ENCODE data around the gene MIF.
"Not testable (repeated sequence)": the region's sequence is repeated elsewhere in the genome, so short reads cannot be mapped to it uniquely, and the experiment has no call there.

Gene MIF

DNA sequence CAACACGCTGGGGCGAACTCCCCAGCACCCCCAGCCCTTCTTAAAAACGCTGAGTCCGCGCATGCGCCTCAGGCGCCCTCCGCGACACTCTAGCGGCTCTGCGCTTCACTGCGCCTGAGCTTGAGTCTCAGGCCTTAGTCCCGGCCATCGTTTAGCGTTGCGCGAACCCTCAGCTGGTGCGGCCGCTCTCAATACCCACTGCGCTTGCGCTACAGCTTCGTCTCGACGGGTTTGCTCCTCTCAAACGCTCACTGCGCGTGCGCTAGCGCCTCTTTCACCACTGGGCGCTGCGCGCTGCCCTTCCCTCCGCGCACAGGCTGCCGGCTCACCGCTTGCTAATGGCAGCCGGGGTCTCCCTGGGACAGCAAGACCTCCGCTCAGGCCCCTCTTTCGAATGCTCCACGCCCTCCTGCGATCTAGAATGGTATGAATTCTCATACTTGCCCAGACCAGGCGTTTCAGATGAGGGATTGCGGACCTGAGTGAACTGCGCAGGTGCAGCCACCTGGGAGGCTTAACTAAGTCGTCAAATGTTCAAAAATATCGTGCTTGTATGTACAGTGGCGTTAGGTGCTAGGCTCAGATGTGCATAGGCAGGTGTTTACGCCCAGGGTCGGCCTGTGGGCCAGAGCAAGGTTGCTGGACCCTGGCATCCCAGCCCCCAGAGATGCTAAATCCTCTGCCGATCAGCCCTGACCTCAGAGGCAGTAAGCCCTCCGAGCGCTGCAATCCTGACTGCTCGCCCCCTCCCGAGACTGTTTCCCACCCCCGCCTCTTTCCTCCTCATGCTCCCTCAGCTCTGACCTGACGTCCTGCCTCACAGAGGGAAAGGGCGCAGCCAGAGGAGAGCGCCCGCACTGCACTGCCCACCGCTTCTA is 36.3 kb upstream of the MIF start, which contains the start of gene SLC2A11:
Gene SLC2A11, plus strand, starts transcription at position 270 of the 878 bp plus-strand sequence. Its CDS starts 125 bp downstream, at position 395.
- peaks cover 0 to under 1% of the 10 kb centered on the region in 2 donors for H3K36me3 ChIP-seq (ENCODE audit: control insufficient read depth in 1 of 2, insufficient read depth in 2 of 2, low read length in 2 of 2)
- peak within 1 kb of the TSS; percentile 77 to 78 for H3K4me3 ChIP-seq (ENCODE audit: low read depth in 1 of 2, low read length in 2 of 2)
- H3K27ac ChIP-seq (ENCODE audit: low read length) = peak within 1 kb of the TSS; percentile 76
- H3K4me1 ChIP-seq (ENCODE audit: control insufficient read depth in 1 of 2, insufficient read depth in 2 of 2, low read length in 2 of 2) = peaks cover 0 to 13% of the 10 kb centered on the region in 2 donors
- H3K9me3 ChIP-seq (ENCODE audit: control insufficient read depth in 1 of 2, low read length in 2 of 2) = no peaks in the 10 kb centered on the region
- H3K27me3 ChIP-seq (ENCODE audit: low read depth, low read length) = no peaks in the 10 kb centered on the region

DNA sequence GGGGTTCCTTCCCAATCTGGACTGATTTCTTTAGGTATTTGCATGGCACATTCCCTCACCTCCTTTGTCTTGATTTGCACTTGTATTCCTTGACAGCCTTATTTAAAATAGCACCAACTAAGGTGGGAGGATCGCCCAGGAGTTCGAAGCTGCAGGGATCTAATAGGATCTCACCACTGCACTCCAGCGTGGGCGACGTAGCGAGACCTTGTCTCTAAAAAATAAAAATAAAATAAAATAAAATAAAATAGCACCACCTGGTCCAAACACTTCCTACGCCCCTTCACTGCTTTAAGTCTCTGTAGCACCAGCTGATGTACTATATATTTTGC is 35.7 kb upstream of the MIF start:
- Histone ChIP-seq H3K27ac (ENCODE audit: low read length) (no peak overlapping the region), H3K27me3 (ENCODE audit: low read depth, low read length) (no peaks in the 10 kb centered on the region), H3K4me1 (ENCODE audit: control insufficient read depth in 1 of 2, insufficient read depth in 2 of 2, low read length in 2 of 2) (peaks cover 0 to 13% of the 10 kb centered on the region in 2 donors), H3K36me3 (ENCODE audit: control insufficient read depth in 1 of 2, insufficient read depth in 2 of 2, low read length in 2 of 2) (peaks cover 0 to 5% of the 10 kb centered on the region in 2 donors), H3K9me3 (ENCODE audit: control insufficient read depth in 1 of 2, low read length in 2 of 2) (no peaks in the 10 kb centered on the region), H3K4me3 (ENCODE audit: low read depth in 1 of 2, low read length in 2 of 2) (peak overlapping the region; percentile 77 to 78)

DNA sequence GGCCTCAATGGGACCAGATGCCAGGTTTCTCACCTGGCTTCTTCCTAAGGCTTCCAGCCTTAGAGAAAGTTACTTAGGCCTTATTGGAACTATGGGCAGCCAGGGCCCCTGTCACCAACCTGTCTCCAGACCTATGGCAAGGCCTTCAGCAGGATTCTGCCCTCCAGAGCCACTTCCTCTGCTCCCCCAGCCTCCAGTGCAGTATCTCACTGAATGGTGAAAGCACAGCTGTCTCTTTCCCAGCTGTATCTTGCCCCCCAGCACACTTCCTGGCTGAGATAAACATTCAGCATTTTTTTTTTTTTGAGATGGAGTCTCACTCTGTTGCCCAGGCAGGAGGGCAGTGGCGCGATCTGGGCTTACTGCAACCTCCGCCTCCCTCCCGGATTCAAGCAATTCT is 35.0 kb upstream of the MIF start:
- H3K4me1 ChIP-seq (ENCODE audit: control insufficient read depth in 1 of 2, insufficient read depth in 2 of 2, low read length in 2 of 2) = peaks cover 0 to 13% of the 10 kb centered on the region in 2 donors
- no peak overlapping the region for H3K27ac ChIP-seq (ENCODE audit: low read length)
- H3K9me3 ChIP-seq (ENCODE audit: control insufficient read depth in 1 of 2, low read length in 2 of 2) = no peaks in the 10 kb centered on the region
- H3K4me3 ChIP-seq (ENCODE audit: low read depth in 1 of 2, low read length in 2 of 2) = no peak overlapping the region
- H3K27me3 ChIP-seq (ENCODE audit: low read depth, low read length) = no peaks in the 10 kb centered on the region
- H3K36me3 ChIP-seq (ENCODE audit: control insufficient read depth in 1 of 2, insufficient read depth in 2 of 2, low read length in 2 of 2) = peaks cover 0 to 10% of the 10 kb centered on the region in 2 donors

DNA sequence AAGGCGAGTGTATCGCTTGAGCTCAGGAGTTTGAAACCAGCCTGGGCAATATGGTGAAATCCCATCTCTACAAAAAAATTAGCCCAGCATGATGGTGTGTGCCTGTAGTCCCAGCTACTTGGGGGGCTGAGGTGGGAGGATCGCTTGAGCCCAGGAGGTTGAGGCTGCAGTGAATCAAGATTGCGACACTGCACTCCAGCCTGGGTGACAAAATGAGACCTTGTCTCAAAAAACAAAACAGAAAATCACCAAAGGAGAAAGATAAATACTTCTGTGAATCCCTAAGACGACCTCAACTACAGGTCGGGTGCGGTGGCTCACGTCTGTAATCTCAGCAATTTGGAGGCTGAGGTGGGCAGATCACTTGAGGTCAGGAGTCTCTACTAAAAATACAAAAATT is 34.0 kb upstream of the MIF start:
- H3K27me3 ChIP-seq (ENCODE audit: low read depth, low read length); H3K9me3 ChIP-seq (ENCODE audit: control insufficient read depth in 1 of 2, low read length in 2 of 2); H3K36me3 ChIP-seq (ENCODE audit: control insufficient read depth in 1 of 2, insufficient read depth in 2 of 2, low read length in 2 of 2); H3K4me3 ChIP-seq (ENCODE audit: low read depth in 1 of 2, low read length in 2 of 2); H3K27ac ChIP-seq (ENCODE audit: low read length): not testable (repeated sequence)
- peaks cover 0 to 13% of the 10 kb centered on the region in 2 donors for H3K4me1 ChIP-seq (ENCODE audit: control insufficient read depth in 1 of 2, insufficient read depth in 2 of 2, low read length in 2 of 2)

DNA sequence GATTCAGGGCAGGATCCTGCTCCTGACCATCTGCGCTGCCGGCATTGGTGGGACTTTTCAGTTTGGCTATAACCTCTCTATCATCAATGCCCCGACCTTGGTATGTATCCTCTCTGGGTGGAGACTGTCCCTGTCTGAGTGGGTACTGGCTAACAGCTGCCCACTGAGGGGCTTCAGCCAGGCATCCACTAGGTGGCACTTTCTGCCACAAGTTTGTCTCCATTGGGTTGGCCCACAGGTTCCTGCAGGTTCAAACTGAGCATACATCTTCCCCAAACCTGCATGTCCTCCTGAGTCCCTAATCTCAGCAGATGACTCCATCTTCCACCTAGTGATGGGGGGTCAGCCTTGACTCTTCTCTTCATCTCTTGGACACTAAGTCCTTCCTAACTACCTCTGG is 32.1 kb upstream of the MIF start:
- no peak overlapping the region for H3K27ac ChIP-seq (ENCODE audit: low read length)
- H3K36me3 ChIP-seq (ENCODE audit: control insufficient read depth in 1 of 2, insufficient read depth in 2 of 2, low read length in 2 of 2) = peaks cover 0 to 16% of the 10 kb centered on the region in 2 donors
- no peak overlapping the region for H3K4me3 ChIP-seq (ENCODE audit: low read depth in 1 of 2, low read length in 2 of 2)
- no peaks in the 10 kb centered on the region for H3K9me3 ChIP-seq (ENCODE audit: control insufficient read depth in 1 of 2, low read length in 2 of 2)
- peaks cover 0 to 5% of the 10 kb centered on the region in 2 donors for H3K4me1 ChIP-seq (ENCODE audit: control insufficient read depth in 1 of 2, insufficient read depth in 2 of 2, low read length in 2 of 2)
- H3K27me3 ChIP-seq (ENCODE audit: low read depth, low read length) = no peaks in the 10 kb centered on the region

DNA sequence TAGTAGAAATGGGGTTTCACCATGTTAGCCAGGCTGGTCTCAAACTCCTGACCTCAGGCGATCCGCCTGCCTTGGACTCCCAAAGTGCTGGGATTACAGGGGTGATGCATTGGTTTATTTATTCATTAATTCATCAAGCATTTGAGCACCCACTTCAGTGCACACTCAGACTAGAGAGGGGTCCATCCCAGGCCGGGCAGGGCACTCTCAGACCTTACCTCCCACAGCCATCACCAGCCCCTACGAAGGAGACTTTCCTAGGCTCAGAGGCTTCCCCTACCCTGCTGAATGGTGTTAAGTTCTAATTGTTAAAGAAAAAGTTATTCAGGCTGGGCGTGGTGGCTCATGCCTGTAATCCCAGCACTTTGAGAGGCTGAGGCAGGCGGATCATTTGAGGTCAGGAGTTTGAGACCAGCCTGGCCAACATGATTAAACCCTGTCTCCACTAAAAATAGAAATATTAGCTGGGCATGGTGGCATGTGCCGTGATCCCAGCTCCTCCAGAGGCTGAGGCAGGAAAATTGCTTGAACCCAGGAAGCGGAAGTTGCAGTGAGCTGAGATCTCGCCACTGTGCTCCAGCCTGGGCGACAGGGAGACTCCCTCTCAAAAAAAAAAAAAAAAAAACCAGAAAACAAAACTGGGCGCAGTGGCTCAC is 29.6 kb upstream of the MIF start:
- H3K27ac ChIP-seq (ENCODE audit: low read length); H3K4me3 ChIP-seq (ENCODE audit: low read depth in 1 of 2, low read length in 2 of 2); H3K9me3 ChIP-seq (ENCODE audit: control insufficient read depth in 1 of 2, low read length in 2 of 2); H3K4me1 ChIP-seq (ENCODE audit: control insufficient read depth in 1 of 2, insufficient read depth in 2 of 2, low read length in 2 of 2); H3K27me3 ChIP-seq (ENCODE audit: low read depth, low read length): not testable (repeated sequence)
- peaks cover 0 to 40% of the 10 kb centered on the region in 2 donors for H3K36me3 ChIP-seq (ENCODE audit: control insufficient read depth in 1 of 2, insufficient read depth in 2 of 2, low read length in 2 of 2)

DNA sequence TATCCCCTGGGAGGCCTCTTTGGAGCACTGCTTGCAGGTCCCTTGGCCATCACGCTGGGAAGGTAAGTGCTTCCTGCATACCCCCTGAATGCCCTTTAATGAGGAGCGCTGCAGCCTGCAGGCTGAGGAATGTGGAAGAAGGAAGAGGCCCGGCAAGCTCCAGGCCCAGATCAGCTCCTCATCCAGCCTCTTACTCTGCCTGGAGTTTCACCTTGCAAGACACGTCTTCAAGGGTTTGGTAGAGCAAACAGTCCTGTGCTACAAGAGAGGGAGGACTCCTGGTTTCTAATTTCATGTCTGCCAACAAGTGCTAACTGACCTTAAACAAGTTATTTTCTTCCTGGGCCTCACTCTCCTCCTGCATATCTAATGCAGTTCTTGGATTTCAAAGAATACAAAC is 25.6 kb upstream of the MIF start:
- Histone ChIP-seq H3K4me1 (ENCODE audit: control insufficient read depth in 1 of 2, insufficient read depth in 2 of 2, low read length in 2 of 2) (no peaks in the 10 kb centered on the region), H3K36me3 (ENCODE audit: control insufficient read depth in 1 of 2, insufficient read depth in 2 of 2, low read length in 2 of 2) (peaks cover 0 to 41% of the 10 kb centered on the region in 2 donors)

DNA sequence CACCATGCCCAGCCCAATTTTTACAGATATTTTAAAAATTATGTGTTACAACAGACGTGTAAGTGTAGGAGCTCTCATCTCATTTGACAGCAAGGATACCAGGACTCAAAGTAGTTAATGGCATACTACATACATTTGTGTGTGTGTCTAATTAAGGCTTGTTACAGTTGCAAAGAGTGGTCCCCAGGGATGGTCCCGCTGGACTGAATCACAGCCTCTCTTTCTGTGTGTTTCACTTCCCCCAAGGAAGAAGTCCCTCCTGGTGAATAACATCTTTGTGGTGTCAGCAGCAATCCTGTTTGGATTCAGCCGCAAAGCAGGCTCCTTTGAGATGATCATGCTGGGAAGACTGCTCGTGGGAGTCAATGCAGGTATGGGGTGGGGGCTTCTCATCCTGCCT is 19.3 kb upstream of the MIF start:
- Histone ChIP-seq H3K27ac (ENCODE audit: low read length) (no peak overlapping the region), H3K9me3 (ENCODE audit: control insufficient read depth in 1 of 2, low read length in 2 of 2) (no peaks in the 10 kb centered on the region), H3K4me3 (ENCODE audit: low read depth in 1 of 2, low read length in 2 of 2) (no peak overlapping the region), H3K4me1 (ENCODE audit: control insufficient read depth in 1 of 2, insufficient read depth in 2 of 2, low read length in 2 of 2) (no peaks in the 10 kb centered on the region), H3K27me3 (ENCODE audit: low read depth, low read length) (no peaks in the 10 kb centered on the region), H3K36me3 (ENCODE audit: control insufficient read depth in 1 of 2, insufficient read depth in 2 of 2, low read length in 2 of 2) (peaks cover 11 to 54% of the 10 kb centered on the region in 2 donors)

More for the DNA sequence above, 25.6 kb upstream of the MIF start:
- Histone ChIP-seq H3K4me3 (ENCODE audit: low read depth in 1 of 2, low read length in 2 of 2) (no peak overlapping the region), H3K27me3 (ENCODE audit: low read depth, low read length) (no peaks in the 10 kb centered on the region), H3K27ac (ENCODE audit: low read length) (no peak overlapping the region), H3K9me3 (ENCODE audit: control insufficient read depth in 1 of 2, low read length in 2 of 2) (no peaks in the 10 kb centered on the region)

DNA sequence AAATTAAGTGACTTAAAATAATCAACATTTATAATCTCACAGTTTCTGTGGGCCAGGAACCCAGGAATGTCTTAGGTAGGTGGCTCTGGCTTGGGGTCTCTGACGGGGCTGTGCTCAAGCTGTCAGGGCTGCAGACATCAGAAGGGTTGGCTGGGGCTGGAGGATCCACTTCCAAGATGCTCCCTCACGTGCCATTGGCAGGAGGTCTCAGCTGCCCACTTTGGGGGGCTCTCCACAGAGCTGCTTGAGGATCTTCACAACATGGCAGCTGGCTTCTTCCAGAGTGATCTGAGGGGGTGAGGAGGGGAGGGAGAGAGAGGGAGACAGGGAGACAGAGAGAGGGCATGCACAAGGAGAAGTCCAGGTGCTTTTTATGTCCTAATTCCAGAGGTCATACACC is 18.4 kb upstream of the MIF start:
- Histone ChIP-seq H3K4me1 (ENCODE audit: control insufficient read depth in 1 of 2, insufficient read depth in 2 of 2, low read length in 2 of 2) (no peaks in the 10 kb centered on the region), H3K27ac (ENCODE audit: low read length) (no peak overlapping the region), H3K4me3 (ENCODE audit: low read depth in 1 of 2, low read length in 2 of 2) (no peak overlapping the region), H3K27me3 (ENCODE audit: low read depth, low read length) (no peaks in the 10 kb centered on the region), H3K36me3 (ENCODE audit: control insufficient read depth in 1 of 2, insufficient read depth in 2 of 2, low read length in 2 of 2) (peaks cover 11 to 54% of the 10 kb centered on the region in 2 donors), H3K9me3 (ENCODE audit: control insufficient read depth in 1 of 2, low read length in 2 of 2) (no peaks in the 10 kb centered on the region)

DNA sequence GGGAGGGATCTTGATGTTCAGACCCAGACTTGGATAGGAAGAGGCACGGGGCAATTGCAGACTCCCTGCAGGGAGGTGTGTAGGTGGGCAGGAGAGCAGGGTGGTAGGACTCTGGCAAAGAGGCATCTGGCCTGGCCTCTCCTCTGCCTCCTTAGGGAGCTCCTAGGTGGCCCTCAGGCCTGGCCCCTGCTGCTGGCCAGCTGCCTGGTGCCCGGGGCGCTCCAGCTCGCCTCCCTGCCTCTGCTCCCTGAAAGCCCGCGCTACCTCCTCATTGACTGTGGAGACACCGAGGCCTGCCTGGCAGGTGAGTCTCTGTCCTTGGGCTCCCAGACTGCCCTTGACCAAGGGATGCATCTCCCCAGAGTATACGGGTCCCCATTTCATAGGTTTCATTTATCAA is 16.6 kb upstream of the MIF start:
- no peaks in the 10 kb centered on the region for H3K27me3 ChIP-seq (ENCODE audit: low read depth, low read length)
- H3K36me3 ChIP-seq (ENCODE audit: control insufficient read depth in 1 of 2, insufficient read depth in 2 of 2, low read length in 2 of 2) = peaks cover 11 to 57% of the 10 kb centered on the region in 2 donors
- no peak overlapping the region for H3K27ac ChIP-seq (ENCODE audit: low read length)
- H3K4me1 ChIP-seq (ENCODE audit: control insufficient read depth in 1 of 2, insufficient read depth in 2 of 2, low read length in 2 of 2) = no peaks in the 10 kb centered on the region
- H3K4me3 ChIP-seq (ENCODE audit: low read depth in 1 of 2, low read length in 2 of 2) = no peak overlapping the region
- no peaks in the 10 kb centered on the region for H3K9me3 ChIP-seq (ENCODE audit: control insufficient read depth in 1 of 2, low read length in 2 of 2)

DNA sequence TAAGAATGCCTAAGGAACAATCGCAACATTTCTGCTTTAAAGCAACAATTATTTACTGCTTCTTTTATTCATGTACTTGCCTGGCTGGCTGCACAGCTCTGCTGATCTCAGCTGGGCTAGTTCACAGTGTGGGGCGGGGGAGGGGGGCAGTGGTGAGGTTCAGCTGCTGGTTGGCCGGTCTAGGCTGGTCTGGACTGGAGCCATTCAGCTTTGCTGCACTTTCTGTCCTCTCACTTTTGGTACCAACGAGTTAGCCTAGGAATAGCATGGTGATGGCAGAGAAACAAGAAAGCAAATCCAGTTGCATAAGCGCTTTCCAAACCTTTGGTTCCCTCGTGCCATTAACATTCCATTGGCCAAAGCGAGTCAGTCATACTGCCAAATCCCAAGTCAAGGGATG is 16.0 kb upstream of the MIF start:
- Histone ChIP-seq H3K9me3 (ENCODE audit: control insufficient read depth in 1 of 2, low read length in 2 of 2) (no peaks in the 10 kb centered on the region), H3K36me3 (ENCODE audit: control insufficient read depth in 1 of 2, insufficient read depth in 2 of 2, low read length in 2 of 2) (peaks cover 11 to 57% of the 10 kb centered on the region in 2 donors), H3K4me3 (ENCODE audit: low read depth in 1 of 2, low read length in 2 of 2) (no peak overlapping the region), H3K27ac (ENCODE audit: low read length) (no peak overlapping the region), H3K27me3 (ENCODE audit: low read depth, low read length) (no peaks in the 10 kb centered on the region), H3K4me1 (ENCODE audit: control insufficient read depth in 1 of 2, insufficient read depth in 2 of 2, low read length in 2 of 2) (no peaks in the 10 kb centered on the region)

Data from muscle layer of duodenum (tissue), 2 donors.